Endothelial cell of umbilical vein (primary cell): Measurements from ENCODE around the gene ICAM5.

ENCODE experiments used
- CTCF ChIP-seq, 2 donors: IDR thresholded peaks; 1 replicate in 1 of 2; 2 replicates in 1 of 2; pipeline ENCODE4 v1.5.1; 2011; ENCODE audit warnings: low read length in 2 of 2, mild to moderate bottlenecking in 2 of 2, moderate library complexity in 2 of 2, control low read depth in 1 of 2, inconsistent platforms in 1 of 2, low read depth in 1 of 2; ENCODE audit not compliant: insufficient read depth in 1 of 2; ENCODE audit errors: extremely low read depth in 1 of 2
- EZH2 ChIP-seq: IDR thresholded peaks from 2 replicates; pipeline ENCODE4 v1.6.1; 2012; ENCODE audit warnings: borderline replicate concordance, low read depth, mild to moderate bottlenecking, moderate library complexity, low read length, inconsistent platforms; ENCODE audit not compliant: severe bottlenecking
- GATA2 ChIP-seq: IDR thresholded peaks from 2 replicates; pipeline ENCODE4 v1.7.0; 2011; ENCODE audit warnings: low read depth, mild to moderate bottlenecking, moderate library complexity, mixed read lengths, low read length; ENCODE audit not compliant: insufficient read length, insufficient read depth
- JUN ChIP-seq: IDR thresholded peaks from 2 replicates; pipeline ENCODE4 v1.6.1; 2011; ENCODE audit warnings: borderline replicate concordance, low read depth; ENCODE audit not compliant: insufficient read length, insufficient read depth
- MAX ChIP-seq: IDR thresholded peaks from 2 replicates; pipeline ENCODE4 v1.6.1; 2011; ENCODE audit not compliant: insufficient read depth, insufficient read length
- MYC ChIP-seq: IDR thresholded peaks from one replicate; pipeline ENCODE4 v1.6.1; 2011; ENCODE audit warnings: mild to moderate bottlenecking, low read depth, low read length
- POLR2A ChIP-seq: IDR thresholded peaks from 2 replicates; pipeline ENCODE4 v1.6.1; 2012; ENCODE audit warnings: low read depth, mild to moderate bottlenecking, control low read depth, low read length
- POLR2AphosphoS5 ChIP-seq: IDR thresholded peaks from 2 replicates; pipeline ENCODE4 v1.6.1; 2012; ENCODE audit warnings: low read depth, mild to moderate bottlenecking, control low read depth, low read length, moderate library complexity; ENCODE audit not compliant: insufficient read depth

- no peak for TF ChIP-seq CTCF (IDR thresholded peaks at IDR 0.05; ENCODE audit: extremely low read depth in 1 of 2, insufficient read depth in 1 of 2, low read depth in 1 of 2, low read length in 2 of 2)
- TF ChIP-seq JUN: no peak
- TF ChIP-seq EZH2: no peak
- TF ChIP-seq MAX: no peak
- no peak for TF ChIP-seq POLR2AphosphoS5
- TF ChIP-seq POLR2A: no peak
- no peak for TF ChIP-seq GATA2
- no peak for TF ChIP-seq MYC
Measured at GRCh38 chr19:10306327-10306726, 16.6 kb downstream of the ICAM5 start.
